Measurements from ENCODE around the gene FMO2.

The FMO2 gene, protein sequence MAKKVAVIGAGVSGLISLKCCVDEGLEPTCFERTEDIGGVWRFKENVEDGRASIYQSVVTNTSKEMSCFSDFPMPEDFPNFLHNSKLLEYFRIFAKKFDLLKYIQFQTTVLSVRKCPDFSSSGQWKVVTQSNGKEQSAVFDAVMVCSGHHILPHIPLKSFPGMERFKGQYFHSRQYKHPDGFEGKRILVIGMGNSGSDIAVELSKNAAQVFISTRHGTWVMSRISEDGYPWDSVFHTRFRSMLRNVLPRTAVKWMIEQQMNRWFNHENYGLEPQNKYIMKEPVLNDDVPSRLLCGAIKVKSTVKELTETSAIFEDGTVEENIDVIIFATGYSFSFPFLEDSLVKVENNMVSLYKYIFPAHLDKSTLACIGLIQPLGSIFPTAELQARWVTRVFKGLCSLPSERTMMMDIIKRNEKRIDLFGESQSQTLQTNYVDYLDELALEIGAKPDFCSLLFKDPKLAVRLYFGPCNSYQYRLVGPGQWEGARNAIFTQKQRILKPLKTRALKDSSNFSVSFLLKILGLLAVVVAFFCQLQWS

DNA sequence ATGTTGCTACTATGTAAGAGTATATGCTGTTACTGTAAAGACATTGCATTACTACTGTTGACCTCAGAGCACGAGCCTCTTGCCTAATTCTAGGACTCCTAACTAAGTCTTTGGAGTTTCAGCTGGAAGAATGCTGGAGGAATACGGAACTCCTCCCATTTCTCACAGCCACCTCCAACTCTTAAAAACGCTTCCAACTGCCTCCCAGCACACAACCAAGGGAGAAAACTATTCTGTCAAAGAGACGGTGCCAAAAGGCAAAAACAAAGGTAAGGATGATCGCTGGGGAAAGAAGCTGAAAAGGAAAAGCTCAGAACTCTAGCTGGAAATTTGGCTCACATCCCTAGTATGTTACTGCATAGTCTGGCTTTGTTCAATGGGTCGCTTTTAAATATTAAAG is at the start of gene FMO2:
TSS of gene FMO2 (plus strand) at position 210 of the 400 bp plus-strand sequence. CDS start 414 bp downstream, outside the sequence.
- no peak for DNase-seq

DNA sequence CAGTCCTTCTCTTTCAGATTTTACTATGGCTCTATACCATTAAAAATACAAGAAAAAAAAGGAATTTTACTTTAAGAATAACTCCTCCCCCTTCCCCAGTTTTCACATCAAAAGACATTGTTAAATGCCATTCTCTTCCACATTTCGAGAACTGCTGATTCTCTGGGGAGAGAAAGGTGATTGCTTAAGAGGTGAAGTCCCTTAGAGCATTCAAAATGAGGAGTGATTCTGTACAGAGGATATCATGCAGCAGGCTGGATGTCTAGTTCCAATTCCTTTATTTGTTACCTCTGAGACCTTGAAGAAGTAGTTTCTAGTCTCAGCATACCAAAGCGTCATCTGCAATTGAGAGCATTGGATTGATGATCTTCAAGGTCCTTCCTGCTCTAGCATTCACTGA is 47.5 kb upstream of the FMO2 start:
- DNase-seq: no peak

DNA sequence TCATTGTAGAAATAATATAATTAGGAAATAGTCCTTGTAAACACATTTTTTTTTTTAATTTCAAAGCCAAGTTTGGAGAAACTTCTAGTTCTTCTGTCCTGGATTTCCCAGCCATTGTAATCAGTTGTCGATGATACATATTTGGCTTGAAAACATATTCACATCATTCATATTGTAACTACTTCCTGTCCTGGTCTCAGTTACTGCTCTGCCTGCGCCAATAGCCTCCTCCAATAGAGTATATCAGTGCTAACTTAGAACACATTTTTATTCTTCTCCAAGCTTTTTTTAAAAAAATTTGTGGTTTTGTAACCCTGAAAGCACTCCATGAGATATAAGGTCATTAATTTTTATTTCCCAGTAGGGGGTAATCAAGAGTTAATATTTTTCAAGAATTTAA is 46.1 kb upstream of the FMO2 start:
- no peak for DNase-seq

DNA sequence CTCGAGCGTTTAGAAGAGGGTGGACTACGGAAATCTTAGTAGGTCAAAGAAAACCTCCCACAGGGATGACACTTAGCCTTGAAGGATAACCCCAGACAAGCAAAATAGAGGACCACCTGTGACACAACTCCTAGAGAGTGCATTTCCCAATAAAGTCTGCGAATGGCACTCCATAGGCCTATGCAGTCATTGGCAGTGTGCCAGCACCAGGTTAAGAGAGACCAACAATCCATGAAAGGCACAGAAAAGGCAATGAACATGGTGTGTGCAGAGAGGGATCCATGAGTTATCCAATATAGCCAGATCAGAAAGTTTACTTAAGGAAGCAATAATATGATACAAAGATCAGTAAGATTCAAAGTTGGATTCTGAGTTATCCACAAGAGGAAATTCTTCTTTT is 45.2 kb upstream of the FMO2 start:
- DNase-seq: no peak

DNA sequence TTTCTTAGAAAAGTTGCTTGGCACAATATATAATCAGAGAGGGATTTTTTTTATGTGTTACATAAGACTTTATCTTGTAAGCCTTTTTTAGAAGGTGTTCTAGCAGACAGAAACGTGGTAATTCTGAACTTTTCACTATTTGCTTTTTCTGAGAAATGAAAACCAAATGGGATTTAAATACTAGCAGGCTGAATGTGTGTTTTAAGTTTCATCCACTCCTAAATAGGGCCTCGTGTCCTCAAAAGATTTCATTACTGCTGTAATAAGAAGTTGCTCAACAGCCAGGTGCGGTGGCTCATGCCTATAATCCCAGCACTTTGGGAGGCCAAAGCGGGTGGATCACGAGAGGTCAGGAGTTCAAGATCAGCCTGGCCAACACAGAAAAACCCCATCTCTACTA is 44.7 kb upstream of the FMO2 start:
- DNase-seq: no peak

DNA sequence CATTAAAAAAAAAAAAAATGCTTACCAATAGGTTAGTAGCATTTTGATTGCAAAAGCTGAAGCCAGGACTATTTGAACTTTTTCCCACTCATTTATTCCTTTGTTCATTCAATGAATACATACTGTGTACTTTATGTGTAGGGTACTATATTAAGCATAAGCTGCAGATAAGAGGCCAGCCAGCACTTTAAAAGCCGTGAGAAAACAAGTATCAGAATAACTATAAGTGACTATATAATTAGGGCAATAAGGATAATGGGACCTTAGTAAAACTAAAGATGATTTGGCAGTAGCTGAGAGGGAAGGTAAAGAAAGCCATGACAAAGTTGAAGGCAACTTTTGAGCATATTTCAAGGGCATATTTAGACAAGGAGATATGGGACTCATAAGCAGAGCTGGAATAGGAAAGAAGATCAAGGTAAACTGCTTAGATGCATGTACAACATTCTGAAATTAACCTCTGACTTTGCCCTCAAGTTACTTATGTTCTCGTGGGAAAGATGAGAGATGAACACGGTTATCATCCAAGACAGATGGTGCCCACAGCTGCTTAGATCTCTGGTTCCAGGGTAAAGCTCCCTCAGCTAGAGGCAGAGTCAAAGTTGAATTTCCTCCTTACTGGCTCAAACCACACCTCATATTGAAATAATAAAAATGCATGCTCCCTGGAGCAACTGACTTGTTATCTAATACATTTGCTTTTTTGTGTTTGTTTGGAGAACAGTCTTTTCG is 44.0 kb upstream of the FMO2 start:
- no peak for DNase-seq

DNA sequence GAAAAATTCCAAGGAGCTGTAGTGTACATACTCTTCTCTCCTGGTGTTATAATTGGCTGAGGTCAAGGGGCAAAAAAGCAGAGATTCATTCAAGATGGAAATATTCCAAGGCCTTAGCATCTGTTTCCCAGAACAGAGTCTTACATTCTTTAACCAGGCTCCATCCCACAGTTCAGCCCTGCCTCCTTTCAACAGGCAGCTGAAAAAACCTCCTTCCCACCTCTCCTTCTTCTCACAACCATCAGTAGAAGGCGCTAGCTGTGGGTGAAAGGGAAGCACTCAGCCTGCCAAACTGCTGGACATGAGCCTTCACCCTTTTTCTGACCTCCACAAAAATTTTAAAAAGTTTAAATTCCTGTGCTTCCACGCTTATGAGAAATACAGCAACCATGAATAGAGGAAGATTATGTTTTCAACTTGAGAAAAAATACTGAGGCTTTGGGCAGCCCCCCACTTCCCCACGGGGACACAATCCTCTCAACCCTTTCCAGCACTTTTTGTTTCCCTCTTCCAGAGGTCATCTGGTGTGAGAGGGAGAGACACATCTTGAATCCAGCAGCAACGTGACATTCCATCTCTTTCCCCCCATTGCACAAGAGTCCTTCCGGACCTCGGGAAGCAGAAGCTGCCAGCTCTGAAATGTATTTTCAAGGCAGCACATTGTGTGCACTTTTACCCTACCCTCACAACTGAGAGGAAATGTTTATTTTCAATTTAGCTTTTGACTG is 43.2 kb upstream of the FMO2 start:
- no peak for DNase-seq

DNA sequence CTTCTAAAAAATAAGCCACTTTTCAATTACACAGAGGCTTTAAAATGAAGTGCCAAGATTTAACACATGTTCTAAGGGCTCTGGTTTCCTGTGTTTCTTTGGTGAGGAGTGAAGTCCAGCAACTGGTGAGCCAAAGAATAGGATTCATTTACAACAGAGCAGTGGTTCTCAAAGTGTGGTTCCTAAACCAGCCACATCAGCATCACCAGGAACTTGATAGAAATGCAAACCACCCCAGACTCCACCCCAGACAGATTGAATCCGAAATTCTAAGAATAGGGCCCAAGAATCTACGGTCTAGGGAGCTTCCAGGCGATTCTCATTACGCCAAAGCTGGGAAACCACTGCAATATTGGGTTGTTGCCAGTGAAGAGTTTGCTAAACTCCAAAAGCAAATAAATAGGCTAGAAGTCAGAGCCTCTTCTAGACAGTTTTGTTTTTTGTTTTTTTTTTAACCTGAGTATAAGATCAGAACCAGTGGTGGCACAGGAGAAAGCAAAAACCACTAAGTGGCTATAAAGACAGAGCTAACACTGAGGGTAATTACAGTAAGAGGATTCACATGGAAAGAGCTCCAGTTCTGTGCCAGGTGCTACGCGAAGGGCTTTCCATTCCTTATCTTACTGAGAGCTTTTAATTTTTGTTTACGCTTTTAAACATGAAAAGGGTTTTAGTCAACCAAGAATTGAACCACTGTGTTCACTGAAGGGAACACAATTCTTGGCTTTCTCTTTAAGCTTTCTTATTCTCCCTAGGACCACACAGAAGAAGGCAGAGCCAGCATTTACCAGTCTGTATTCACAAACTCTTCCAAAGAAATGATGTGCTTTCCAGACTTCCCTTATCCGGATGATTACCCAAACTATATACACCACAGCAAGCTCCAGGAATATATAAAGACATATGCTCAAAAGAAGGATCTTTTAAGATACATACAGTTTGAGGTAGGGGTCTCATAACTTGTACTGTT is 42.4 kb upstream of the FMO2 start:
- no peak for DNase-seq

DNA sequence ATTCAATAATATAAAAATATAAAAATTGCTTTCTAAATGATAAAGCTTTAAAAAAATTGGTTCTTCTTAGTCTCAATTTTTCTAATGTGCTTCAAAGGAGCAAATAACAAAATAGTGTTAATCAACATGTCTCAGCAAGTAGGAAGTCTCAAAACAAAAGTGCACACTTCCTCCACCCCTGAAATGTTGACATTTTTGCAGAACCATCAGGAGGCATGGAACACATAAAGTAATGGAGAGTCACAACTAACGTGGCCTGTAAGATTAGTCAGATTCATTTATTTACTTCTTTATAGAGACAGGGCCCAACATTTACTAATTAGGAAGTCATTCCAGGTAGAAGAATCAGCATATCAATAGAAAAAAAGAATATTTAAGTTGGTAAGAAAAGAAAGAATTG is 34.9 kb upstream of the FMO2 start:
- no peak for DNase-seq

DNA sequence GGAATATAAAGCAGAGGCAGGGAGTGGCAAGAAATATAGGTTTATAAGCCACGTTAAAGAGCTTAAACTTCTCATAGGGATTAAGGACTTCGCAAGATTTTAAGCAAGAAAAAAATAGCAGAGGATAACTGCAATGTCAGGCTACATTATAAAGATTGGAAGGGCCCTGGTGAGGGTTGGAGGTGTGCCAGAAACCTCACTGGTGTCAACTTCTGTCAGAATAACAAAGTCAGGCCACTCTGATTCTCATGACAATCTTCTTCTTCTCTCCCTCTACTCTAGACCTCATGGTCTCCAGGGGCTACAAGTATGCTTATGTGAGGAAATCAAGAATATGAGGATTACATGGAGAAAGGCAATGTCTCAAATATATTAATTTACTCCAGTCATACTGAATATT is 32.6 kb upstream of the FMO2 start:
- DNase-seq: no peak

DNA sequence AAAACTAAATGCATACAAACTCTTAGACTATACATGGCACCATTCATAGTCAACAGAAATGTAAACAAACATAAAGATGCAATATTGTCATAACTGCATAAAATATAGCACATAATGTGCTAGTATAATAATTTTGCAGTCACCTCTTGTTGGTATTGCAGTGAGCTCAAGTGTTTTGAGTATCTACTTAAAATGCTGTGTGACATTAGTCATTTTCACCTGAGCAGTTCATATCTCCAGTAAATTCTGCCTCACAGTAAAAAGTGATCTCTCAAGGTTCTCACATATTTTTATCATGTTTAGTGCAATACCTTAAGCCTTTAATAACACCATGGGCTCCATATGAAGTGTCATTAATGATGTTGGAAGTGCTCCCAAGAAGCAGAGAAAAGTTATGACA is 29.6 kb upstream of the FMO2 start:
- no peak for DNase-seq

DNA sequence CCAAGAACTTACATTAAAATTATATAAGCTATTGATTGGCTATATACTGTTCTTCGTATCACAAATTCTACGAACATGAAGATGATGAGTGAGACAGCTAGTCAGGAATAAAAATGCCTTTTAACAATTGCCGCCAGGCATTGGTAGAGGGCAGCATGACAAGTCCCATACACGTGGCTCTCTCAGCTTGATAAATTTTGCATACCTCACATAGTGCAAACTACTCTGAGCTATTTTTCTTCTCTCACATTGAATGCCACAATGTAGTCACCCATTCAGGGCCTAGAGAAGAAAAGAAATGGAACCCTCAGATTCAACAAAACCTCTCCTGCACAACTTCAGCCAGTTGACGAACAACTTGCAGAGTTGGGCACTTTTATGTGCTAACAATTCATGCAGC is 27.0 kb upstream of the FMO2 start:
- DNase-seq: no peak

DNA sequence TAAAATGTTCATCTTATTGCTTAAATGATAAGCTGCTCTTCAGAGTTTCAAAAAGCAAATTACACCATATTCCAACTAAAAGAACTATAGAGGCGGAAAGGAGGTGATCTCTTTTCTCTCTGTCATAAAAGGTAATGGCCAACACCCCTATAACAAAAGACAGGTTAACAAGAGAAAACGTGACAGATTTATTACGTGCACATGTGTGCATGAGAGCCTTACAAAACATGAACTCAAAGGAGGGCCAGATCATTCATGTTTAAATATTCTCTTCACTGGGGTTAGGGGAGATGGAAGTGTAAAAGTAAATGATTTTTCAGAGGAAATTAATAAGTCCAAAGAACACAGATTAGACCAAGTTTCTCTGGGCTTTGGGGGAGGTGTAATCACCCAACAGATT is 26.5 kb upstream of the FMO2 start:
- DNase-seq: no peak

DNA sequence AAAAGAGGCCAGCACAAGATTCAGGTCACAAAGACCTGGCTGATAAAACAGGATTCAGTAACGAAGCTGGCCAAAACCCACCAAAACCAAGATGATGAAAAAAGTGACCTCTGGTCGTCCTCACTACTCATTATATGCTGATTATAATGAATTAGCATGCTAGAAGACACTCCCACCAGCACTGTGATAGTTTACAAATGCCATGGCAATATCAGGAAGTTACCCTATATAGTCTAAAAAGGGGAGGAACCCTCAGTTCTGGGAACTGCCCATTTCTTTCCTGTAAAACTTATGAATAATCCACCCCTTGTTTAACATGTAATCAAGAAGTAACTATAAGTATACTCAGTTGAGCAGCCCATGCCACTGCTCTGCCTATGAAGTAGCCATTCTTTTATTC is 26.0 kb upstream of the FMO2 start:
- DNase-seq: no peak

DNA sequence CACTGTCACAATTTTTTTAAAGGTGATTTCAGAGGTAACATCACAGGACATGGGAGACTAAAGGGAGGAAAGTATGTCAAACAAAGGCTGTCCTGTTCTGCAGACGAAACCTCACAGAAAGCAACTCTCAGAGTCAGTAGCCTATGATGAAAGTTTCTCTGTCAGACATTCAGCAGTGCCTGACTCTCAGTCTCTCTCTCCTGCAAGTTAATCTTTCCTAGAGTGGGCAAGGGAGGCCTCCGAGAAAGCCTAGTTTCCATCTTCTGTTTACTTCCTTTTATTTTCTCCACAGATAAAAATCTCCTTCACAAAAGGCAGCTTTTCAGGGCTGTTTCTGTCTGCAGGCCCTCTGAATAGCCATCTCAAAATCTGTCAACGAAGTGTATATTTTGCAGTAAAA is 24.9 kb upstream of the FMO2 start:
- no peak for DNase-seq

DNA sequence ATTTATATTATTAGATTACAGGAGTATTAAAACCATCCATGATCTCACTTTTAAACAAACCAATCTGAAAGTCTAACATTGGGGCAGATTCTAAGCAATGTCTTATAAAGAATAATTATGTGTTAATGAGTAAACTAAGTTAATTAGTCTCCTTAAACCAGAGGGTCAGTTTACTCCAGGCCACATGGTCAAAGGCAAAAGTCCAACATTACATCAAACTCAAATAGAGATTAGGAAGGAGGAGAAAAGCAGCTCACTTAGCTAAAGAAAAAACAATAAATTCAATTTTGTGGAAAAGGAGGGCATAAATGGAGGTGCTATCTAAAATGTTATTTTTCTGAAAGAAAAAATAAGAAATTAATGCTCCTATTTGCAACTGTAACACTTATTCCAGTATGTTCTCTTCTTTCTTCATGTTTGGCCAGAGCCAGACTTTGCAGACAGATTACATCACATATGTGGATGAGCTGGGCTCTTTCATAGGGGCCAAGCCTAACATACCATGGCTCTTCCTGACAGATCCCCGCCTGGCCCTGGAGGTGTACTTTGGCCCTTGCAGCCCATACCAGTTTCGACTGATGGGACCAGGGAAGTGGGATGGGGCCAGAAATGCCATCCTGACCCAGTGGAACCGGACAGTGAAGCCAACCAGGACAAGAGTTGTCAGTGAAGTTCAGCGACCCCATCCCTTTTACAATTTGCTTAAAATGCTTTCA is 24.3 kb upstream of the FMO2 start:
- DNase-seq: no peak

DNA sequence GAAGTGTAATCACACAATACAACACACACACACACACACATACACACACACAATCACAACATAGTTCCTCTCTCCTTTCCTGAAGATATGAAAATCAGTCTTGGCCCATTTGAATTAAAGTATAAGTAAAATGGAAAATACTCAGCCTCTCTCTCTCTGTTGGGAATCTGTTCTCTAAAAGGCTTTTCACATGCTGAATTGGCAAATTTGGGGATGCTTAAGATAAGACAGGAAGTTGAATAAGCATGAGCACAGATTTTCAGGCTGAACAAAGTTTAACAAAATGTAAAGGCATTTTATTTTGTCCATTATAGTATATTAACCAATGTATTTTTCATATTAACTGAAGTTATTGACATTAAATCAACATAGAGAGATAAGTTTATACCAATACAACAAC is 23.7 kb upstream of the FMO2 start:
- DNase-seq: no peak

DNA sequence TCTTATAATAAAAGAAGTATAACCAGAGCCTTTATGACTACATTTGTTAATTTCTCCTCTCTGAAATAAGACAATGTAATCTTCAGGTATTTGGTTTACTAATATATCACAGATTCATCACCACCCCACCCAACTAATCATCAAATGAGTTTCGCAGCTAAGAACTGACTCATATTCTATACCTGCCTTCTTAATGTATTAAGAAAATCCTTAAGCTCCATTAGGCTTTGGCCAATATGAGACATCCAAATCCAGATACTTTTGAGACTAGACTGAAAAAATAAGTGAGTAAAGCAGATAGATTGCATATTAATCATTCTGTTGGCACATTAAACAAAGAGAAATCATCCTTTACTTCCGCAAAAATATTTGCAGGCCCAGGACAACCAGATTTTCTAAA is 18.7 kb upstream of the FMO2 start:
- no peak for DNase-seq

DNA sequence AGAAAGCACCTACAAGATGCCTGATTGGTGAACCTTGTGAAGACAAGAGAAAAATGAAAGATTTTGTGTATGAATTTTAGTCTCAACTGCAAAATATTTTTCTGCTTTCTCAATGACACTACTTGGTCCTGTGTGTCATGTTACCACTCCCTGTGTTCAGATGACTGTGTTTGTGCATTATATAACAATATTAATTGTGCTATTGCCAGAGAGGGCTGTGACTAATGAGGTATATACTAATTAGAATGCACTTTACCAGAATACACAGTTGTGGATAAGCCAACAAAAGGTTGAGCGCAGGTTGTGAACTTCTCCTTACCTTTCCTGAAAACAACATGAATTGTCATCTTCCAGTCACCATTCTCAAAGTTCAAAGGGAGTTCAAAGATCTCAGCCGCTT is 17.3 kb upstream of the FMO2 start:
- no peak for DNase-seq

DNA sequence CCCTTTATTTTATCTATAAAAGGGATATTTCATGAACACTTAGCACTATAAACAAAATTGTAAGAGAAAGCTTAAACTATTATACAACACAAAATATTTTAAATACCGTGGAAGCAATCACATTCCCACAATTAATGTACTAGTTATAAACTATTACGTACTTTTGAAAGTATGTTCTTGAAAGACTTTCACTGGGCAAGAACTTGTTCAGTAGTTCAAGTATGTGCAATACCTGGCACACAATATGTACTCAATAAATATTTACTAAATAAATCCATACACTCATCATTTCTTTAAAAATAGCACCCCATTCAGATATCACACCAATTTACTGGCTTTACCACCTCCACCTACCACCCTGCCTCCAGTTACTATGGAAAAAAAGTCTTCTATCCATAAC is 12.6 kb upstream of the FMO2 start:
- no peak for DNase-seq

DNA sequence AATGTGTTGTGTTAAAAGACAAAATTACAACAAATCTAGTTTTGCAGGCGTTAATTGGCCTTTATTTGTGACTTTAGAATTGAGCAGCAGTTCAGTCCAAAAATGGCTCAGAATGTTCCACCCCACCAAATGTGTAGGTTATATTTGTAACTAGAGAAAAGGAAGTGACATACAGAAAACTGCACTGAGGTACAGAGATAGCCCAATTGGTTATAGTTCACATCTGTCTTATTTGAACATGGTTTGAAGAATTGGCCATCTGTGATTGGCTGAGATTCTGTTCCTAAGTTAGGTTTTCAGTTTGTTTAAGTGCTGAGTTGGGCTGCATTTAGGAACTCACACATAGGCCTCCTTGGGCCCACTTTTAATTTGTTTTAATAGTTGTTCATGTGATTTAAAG is 12.0 kb upstream of the FMO2 start:
- DNase-seq: no peak

Data from activated CD4-positive, CD25-positive, alpha-beta regulatory T cell (primary cell).